Skeletal muscle satellite cell (primary cell): ENCODE results near the gene OR52I2.
A peak's percentile ranks its signal among the peaks of the same experiment; 100 is the strongest.

Experiments
- H3K27me3 ChIP-seq: 2 replicates; pipeline ENCODE4 v1.7.0; 2013; ENCODE audit warnings: low read length; ENCODE audit not compliant: control insufficient read depth, insufficient read depth
- H3K36me3 ChIP-seq: 2 replicates; pipeline ENCODE4 v1.7.0; 2013; ENCODE audit warnings: mild to moderate bottlenecking, control low read depth, low read length; ENCODE audit not compliant: insufficient read depth
- H3K4me1 ChIP-seq: 2 replicates; pipeline ENCODE4 v1.7.0; 2013; ENCODE audit warnings: low read length; ENCODE audit not compliant: control insufficient read depth, insufficient read depth
- H3K4me2 ChIP-seq: 2 replicates; pipeline ENCODE4 v1.7.0; 2013; ENCODE audit warnings: mild to moderate bottlenecking, low read length
- H3K4me3 ChIP-seq: 2 replicates; pipeline ENCODE4 v1.7.0; 2013; ENCODE audit warnings: low read length
- H3K9ac ChIP-seq: 2 replicates; pipeline ENCODE4 v1.7.0; 2013; ENCODE audit warnings: mild to moderate bottlenecking, low read depth, low read length, moderate library complexity
- H3K9me3 ChIP-seq: replicated peaks from 2 replicates; pipeline ENCODE4 v1.7.0; 2013; ENCODE audit warnings: mild to moderate bottlenecking, control low read depth, low read length

OR52I2 gene

DNA sequence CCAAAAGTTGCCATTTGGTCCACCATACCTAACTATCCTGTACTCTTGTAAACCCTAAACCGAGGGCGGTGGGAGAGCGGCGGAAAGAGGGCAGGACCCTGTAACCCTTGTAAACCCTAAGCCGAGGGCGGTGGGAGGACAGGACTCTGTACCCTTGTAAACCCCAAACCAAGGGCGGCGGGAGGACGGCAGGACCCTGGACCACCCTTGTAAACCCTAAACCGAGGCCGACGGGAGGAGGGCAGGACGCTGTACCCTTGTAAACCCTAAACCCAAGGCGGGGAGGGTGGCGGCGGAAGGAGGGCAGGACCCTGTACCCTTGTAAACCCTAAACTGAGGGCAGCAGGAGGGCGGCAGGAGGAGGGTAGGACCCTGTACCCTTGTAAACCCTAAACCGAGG, 12.5 kb upstream of the OR52I2 start:
- Histone ChIP-seq H3K27me3 (no peaks in the 10 kb centered on the region), H3K4me3 (no peak overlapping the region), H3K4me1 (no peaks in the 10 kb centered on the region), H3K9ac (no peak overlapping the region), H3K9me3 (no peaks in the 10 kb centered on the region), H3K4me2 (no peak overlapping the region), H3K36me3 (no peaks in the 10 kb centered on the region)

DNA sequence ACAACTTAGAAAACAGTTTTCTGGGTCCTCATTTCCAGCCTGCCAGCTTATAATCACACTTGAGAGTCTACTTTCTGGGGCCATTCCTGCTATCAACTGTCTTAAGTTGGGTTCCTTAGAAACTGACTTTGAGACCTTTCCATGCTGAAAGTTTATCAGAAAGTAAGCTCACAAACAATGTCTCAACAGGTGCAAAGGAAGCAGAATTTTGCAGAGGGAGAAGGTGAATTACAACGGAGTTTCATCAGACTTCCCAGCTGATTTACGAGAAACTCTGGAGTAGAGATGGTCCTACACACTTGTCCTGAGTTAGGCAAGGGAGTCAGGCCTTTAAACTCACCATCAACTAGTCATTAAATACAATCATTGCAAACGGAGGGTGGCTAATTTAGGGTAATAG, 4.7 kb upstream of the OR52I2 start:
- H3K36me3 ChIP-seq, result no peaks in the 10 kb centered on the region
- H3K4me3 ChIP-seq, result no peak overlapping the region
- H3K9ac ChIP-seq, result no peak overlapping the region
- no peaks in the 10 kb centered on the region for H3K27me3 ChIP-seq
- H3K9me3 ChIP-seq, result no peaks in the 10 kb centered on the region
- no peak overlapping the region for H3K4me2 ChIP-seq
- H3K4me1 ChIP-seq, result no peaks in the 10 kb centered on the region

GRCh38 chr11:4577761-4578160, 3.8 kb upstream of the OR52I2 start:
- Histone ChIP-seq H3K4me1 (no peaks in the 10 kb centered on the region), H3K36me3 (no peaks in the 10 kb centered on the region), H3K27me3 (no peaks in the 10 kb centered on the region), H3K4me2 (no peak overlapping the region), H3K4me3 (no peak overlapping the region), H3K9ac (no peak overlapping the region), H3K9me3 (no peaks in the 10 kb centered on the region)

- peaks cover under 1% of the 10 kb centered on the region for H3K27me3 ChIP-seq
- H3K4me1 ChIP-seq, result no peaks in the 10 kb centered on the region
- H3K4me2 ChIP-seq, result no peak overlapping the region
- H3K9ac ChIP-seq, result no peak overlapping the region
- H3K4me3 ChIP-seq, result no peak overlapping the region
- H3K36me3 ChIP-seq, result no peaks in the 10 kb centered on the region
- H3K9me3 ChIP-seq, result no peaks in the 10 kb centered on the region
Measured at GRCh38 chr11:4578624-4579023, 2.9 kb upstream of the OR52I2 start.

DNA sequence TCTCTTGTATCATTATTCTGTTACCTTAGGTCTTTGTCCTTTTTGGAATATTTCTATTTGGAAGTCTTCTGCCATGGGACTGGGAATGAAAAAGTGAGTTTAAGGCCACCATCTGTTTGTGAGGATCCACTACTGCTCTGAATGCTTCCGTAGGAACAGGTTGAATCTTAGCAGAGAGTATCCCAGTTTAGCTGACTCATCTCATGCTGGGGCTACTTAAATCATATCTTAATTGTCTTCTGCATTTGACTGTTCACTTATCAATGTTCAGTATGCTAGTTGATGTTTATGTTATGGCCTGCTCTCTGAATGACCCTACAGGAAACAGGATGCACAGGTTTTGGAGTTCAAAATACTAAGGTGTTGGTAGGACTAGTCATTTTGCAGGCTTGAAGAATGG, 1.4 kb upstream of the OR52I2 start:
- H3K9me3 ChIP-seq, result no peaks in the 10 kb centered on the region
- no peak overlapping the region for H3K4me3 ChIP-seq
- H3K9ac ChIP-seq, result no peak overlapping the region
- no peak overlapping the region for H3K4me2 ChIP-seq
- peaks cover 11% of the 10 kb centered on the region for H3K27me3 ChIP-seq
- H3K36me3 ChIP-seq, result no peaks in the 10 kb centered on the region
- H3K4me1 ChIP-seq, result no peaks in the 10 kb centered on the region

DNA sequence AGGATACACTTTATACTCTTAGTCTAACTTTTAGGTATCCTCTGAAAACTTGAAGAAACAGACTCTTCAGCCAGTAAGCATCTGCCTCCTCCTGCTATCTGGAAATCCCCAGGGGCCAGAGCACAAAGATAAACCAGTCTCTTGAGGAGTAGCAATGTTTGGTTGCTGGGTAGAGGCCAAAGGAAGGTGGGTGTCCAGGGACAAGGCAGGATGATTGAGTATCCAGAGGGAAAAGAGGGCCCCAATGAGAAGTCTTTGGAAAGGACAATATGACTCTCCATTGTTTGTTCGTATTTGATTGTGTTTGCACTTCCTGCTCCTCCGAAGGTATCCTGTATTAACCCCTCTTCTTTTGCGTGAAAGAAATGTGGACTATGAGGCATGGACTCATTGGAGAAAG, 7.5 kb downstream of the OR52I2 start:
- H3K36me3 ChIP-seq, result no peaks in the 10 kb centered on the region
- H3K9ac ChIP-seq, result no peak overlapping the region
- H3K27me3 ChIP-seq, result peaks cover 7% of the 10 kb centered on the region
- H3K4me2 ChIP-seq, result no peak overlapping the region
- H3K4me1 ChIP-seq, result no peaks in the 10 kb centered on the region
- no peak overlapping the region for H3K4me3 ChIP-seq
- no peaks in the 10 kb centered on the region for H3K9me3 ChIP-seq

DNA sequence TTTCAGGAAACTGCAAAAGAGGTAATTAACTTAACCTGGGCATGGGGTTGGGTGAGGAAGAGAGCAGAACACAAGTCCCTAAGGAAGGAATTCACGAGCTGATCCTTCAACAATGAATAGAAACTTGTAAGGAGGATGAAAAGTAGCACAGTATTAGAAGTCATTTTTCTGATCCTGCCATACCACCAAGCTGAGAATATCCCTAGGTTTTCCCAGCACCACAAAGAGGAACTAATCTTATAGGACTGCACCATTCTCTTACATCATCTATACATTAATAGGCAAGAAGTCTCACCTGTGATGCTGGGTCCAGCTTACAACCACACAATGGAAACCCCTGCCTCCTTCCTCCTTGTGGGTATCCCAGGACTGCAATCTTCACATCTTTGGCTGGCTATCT, 12.2 kb downstream of the OR52I2 start, which contains the start of gene OR52I1:
Gene OR52I1 (plus strand): TSS at position 301 of the 400 bp plus-strand sequence. CDS start 0 bp downstream, at position 301.
- H3K36me3 ChIP-seq, result peaks cover 2% of the 10 kb centered on the region
- H3K4me2 ChIP-seq, result no peak within 1 kb of the TSS
- no peak within 1 kb of the TSS for H3K4me3 ChIP-seq
- H3K9ac ChIP-seq, result no peak within 1 kb of the TSS
- no peaks in the 10 kb centered on the region for H3K4me1 ChIP-seq
- H3K27me3 ChIP-seq, result no peaks in the 10 kb centered on the region
- no peaks in the 10 kb centered on the region for H3K9me3 ChIP-seq

DNA sequence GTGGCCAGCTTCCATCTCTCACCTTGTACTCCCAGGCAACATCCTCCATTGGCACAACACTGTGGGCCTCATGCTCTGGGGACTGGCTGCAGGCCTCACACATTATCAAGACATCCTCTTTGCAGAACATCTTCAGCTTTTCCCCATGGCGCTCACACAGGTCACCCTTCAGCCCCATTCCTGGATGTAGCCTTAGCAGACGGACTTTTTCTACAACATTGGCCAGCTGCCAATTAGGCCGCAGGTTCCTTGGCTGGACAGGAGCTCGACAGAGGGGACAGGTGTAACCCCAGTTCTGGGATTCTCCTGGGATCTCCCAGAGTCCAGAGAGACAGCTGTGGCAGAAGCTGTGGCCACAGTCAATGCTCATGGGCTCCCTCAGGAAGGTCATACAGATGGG, 23.5 kb downstream of the OR52I2 start:
- Histone ChIP-seq H3K9me3 (no peaks in the 10 kb centered on the region), H3K4me1 (peaks cover 14% of the 10 kb centered on the region), H3K9ac (no peak overlapping the region), H3K27me3 (no peaks in the 10 kb centered on the region), H3K4me3 (no peak overlapping the region), H3K36me3 (peaks cover 28% of the 10 kb centered on the region), H3K4me2 (no peak overlapping the region)

- H3K4me1 ChIP-seq, result peaks cover 14% of the 10 kb centered on the region
- H3K27me3 ChIP-seq, result no peaks in the 10 kb centered on the region
- no peaks in the 10 kb centered on the region for H3K9me3 ChIP-seq
- peak overlapping the region; percentile 75 for H3K4me2 ChIP-seq
- H3K9ac ChIP-seq, result no peak overlapping the region
- peaks cover 15% of the 10 kb centered on the region for H3K36me3 ChIP-seq
- H3K4me3 ChIP-seq, result peak overlapping the region; percentile 81
Measured at GRCh38 chr11:4606231-4607015, 24.9 kb downstream of the OR52I2 start.

DNA sequence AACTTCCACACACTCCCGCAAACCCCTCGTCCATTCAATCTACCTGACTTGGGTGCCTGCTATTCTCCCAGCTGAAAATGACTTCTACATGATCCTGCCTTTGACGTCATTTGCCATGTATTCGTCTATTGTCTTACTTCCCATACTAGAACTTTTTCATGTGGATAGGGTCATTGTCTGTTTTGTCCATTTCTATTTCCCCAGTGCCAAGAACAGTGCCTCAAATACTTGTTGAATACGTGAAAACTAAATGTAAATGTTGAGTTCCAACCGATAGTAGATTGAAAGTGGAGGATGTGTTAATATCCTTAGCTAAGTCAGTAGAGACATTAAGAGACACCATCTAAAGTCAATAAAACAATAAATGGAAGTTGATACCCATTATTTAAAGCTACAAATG, 25.6 kb downstream of the OR52I2 start:
- Histone ChIP-seq H3K4me1 (peaks cover 14% of the 10 kb centered on the region), H3K27me3 (no peaks in the 10 kb centered on the region), H3K4me3 (peak overlapping the region; percentile 81), H3K9ac (peak overlapping the region; percentile 92), H3K9me3 (no peaks in the 10 kb centered on the region), H3K36me3 (peaks cover 11% of the 10 kb centered on the region), H3K4me2 (peak overlapping the region; percentile 75)

- peak within 1 kb of the TSS; percentile 81 for H3K4me3 ChIP-seq
- H3K9me3 ChIP-seq, result no peaks in the 10 kb centered on the region
- no peaks in the 10 kb centered on the region for H3K27me3 ChIP-seq
- H3K4me2 ChIP-seq, result peak within 1 kb of the TSS; percentile 75
- peaks cover 14% of the 10 kb centered on the region for H3K4me1 ChIP-seq
- peak within 1 kb of the TSS; percentile 92 for H3K9ac ChIP-seq
- peaks cover 11% of the 10 kb centered on the region for H3K36me3 ChIP-seq
Measured at GRCh38 chr11:4607781-4608666, 26.5 kb downstream of the OR52I2 start, which contains the start of gene TRIM68. Gene TRIM68, minus strand, starts transcription at chr11:4608231. Its CDS starts 2,727 bp downstream, at chr11:4605504.
